HepG2 (cell line): ENCODE results near the gene CAD. TPM values are rescaled to one million over a fixed set of nuclear protein-coding genes. Genes with fewer than 3 reads are reported as not detected.

ENCODE experiments used
- CENPBD1 ChIP-seq: sonication (generic); formaldehyde crosslinking; IDR thresholded peaks from 2 replicates; pipeline ENCODE4 v1.8.0; 2022; ENCODE audit warnings: missing genetic modification reagents, low read depth, mild to moderate bottlenecking, borderline replicate concordance
- KMT2A ChIP-seq: sonication (generic); formaldehyde crosslinking; IDR thresholded peaks from 2 replicates; pipeline ENCODE4 v1.4.0; 2020; ENCODE audit warnings: missing genetic modification reagents
- MTA1 ChIP-seq: sonication (generic); formaldehyde crosslinking; IDR thresholded peaks from 2 replicates; pipeline ENCODE4 v1.4.0; 2020; ENCODE audit warnings: missing genetic modification reagents, mild to moderate bottlenecking, borderline replicate concordance
- MXD3 ChIP-seq: IDR thresholded peaks from 2 replicates; pipeline ENCODE4 v1.6.1; 2016; ENCODE audit warnings: mild to moderate bottlenecking, missing biosample characterization, missing genetic modification reagents
- THAP9 ChIP-seq: sonication (generic); formaldehyde crosslinking; IDR thresholded peaks from 2 replicates; pipeline ENCODE4; 2020; ENCODE audit warnings: missing genetic modification reagents, mild to moderate bottlenecking, borderline replicate concordance
- YEATS4 ChIP-seq: sonication (generic); formaldehyde crosslinking; IDR thresholded peaks from 2 replicates; pipeline ENCODE4 v1.4.0; 2020; ENCODE audit warnings: missing genetic modification reagents, borderline replicate concordance
- ZBTB40 ChIP-seq, 2 experiments: fragments of 450-650 bp in 1 of 2; sonication (generic) in 1 of 2; formaldehyde crosslinking in 1 of 2; IDR thresholded peaks; 2 replicates each; pipeline versions ENCODE4 v1.6.1 to v1.8.0; 2016 to 2022; ENCODE audit warnings: antibody characterized with exemption in 1 of 2, mild to moderate bottlenecking in 1 of 2, missing genetic modification reagents in 1 of 2
- ZMYM4 ChIP-seq: sonication (generic); formaldehyde crosslinking; IDR thresholded peaks from 2 replicates; pipeline ENCODE4 v1.8.1; 2023; ENCODE audit warnings: mild to moderate bottlenecking, missing genetic modification reagents
- ZNF280B ChIP-seq: sonication (generic); formaldehyde crosslinking; IDR thresholded peaks from 2 replicates; pipeline ENCODE4 v1.5.0; 2020; ENCODE audit warnings: missing genetic modification reagents, mild to moderate bottlenecking, borderline replicate concordance
- ZNF775 ChIP-seq: sonication (generic); formaldehyde crosslinking; IDR thresholded peaks from 2 replicates; pipeline ENCODE4 v1.4.0; 2020; ENCODE audit warnings: missing genetic modification reagents, mild to moderate bottlenecking, moderate library complexity, borderline replicate concordance
- ZSCAN20 ChIP-seq: sonication (generic); formaldehyde crosslinking; IDR thresholded peaks from 2 replicates; pipeline ENCODE4 v1.4.0; 2020; ENCODE audit warnings: missing genetic modification reagents, mild to moderate bottlenecking, borderline replicate concordance
- polyA plus RNA-seq, 8 experiments: library from polyadenylated mRNA; depleted of rRNA in 3 of 8; stranded (reverse) in 7 of 8; unstranded in 1 of 8; fragments of >200 nt; fragmentation: Illumina TruSeq in 4 of 8; extraction: Trizol in 4 of 8; gene quantifications; 2 replicates each; pipeline versions ENCODE4 v1.2.1 to v1.2.3, GENCODE V29; 2011 to 2016; ENCODE audit warnings: low read depth in 4 of 8, missing spikeins in 1 of 8, mixed read lengths in 1 of 8; ENCODE audit not compliant: insufficient read depth in 1 of 8
- total RNA-seq, 5 experiments: library from RNA; depleted of rRNA; stranded (reverse); fragments of >200 nt; fragmentation: Illumina TruSeq; extraction: Trizol; gene quantifications; 2 replicates each; pipeline ENCODE4 v1.2.3, GENCODE V29; 2016; ENCODE audit warnings: low read depth in 1 of 5

The CAD gene
- total and polyA plus RNA-seq, 2 of the 13 experiments (the other 11 are each of a cell fraction or from before 2014, with no cell fraction given): 21.7 to 37.0 TPM

GRCh38 chr2:27177441-27178351 lies 39.5 kb upstream of the CAD start (continued):
- TF ChIP-seq ZSCAN20 (CRISPR knock-in tag) (0 out of 2 replicates have a peak, but pooled peaks have one; percentile 71), THAP9 (CRISPR knock-in tag) (peak; percentile 45; the same call in 1 of the 2 replicates), ZNF775 (0 out of 2 replicates have a peak, but pooled peaks have one; percentile 42), MTA1 (CRISPR knock-in tag) (peak; percentile 74; the same call in 1 of the 2 replicates), MXD3 (CRISPR knock-in tag) (peak; percentile 57; the same call in 1 of the 2 replicates), KMT2A (CRISPR knock-in tag) (peak; percentile 21; the same call in 1 of the 2 replicates), YEATS4 (peak; percentile 41; the same call in 1 of the 2 replicates), ZMYM4 (peak; percentile 51; the same call in 1 of the 2 replicates), CENPBD1 (CRISPR knock-in tag) (no peak), ZBTB40 (IDR thresholded peaks at IDR 0.05) (no peak), ZBTB40 (CRISPR knock-in tag; IDR thresholded peaks at IDR 0.05) (peak; percentile 87; the same call in 1 of the 2 replicates), ZNF280B (CRISPR knock-in tag) (peak; percentile 55; the same call in 1 of the 2 replicates)
